Natural killer cell (primary cell): ENCODE results near the gene AOAH. TPM values are rescaled to one million over a fixed set of nuclear protein-coding genes. Genes with fewer than 3 reads are reported as not detected.

Source experiments
- ATAC-seq, 3 donors: fragments of 150-1000 bp in 2 of 3; fragments of 200-7000 bp in 1 of 3; cut with Tn5 transposase; 1 replicate in 1 of 3; 2 replicates in 2 of 3; pipeline ENCODE4 v1.10.0; 2021; ENCODE audit warnings: mild to moderate bottlenecking in 2 of 3, moderate library complexity in 2 of 3
- DNase-seq, 2 donors: peaks; one replicate each; pipeline versions ENCODE4 v3.0.0 to v3.0.0-alpha.2; 2013 to 2021; ENCODE audit warnings: mixed read lengths in 1 of 2
- H3K27ac ChIP-seq: one replicate; pipeline ENCODE4 v1.5.1; 2013; ENCODE audit warnings: mild to moderate bottlenecking, low read length
- H3K27me3 ChIP-seq: one replicate; pipeline ENCODE4 v1.6.1; 2013; ENCODE audit warnings: low read length; ENCODE audit not compliant: control insufficient read depth, insufficient read depth
- H3K36me3 ChIP-seq: one replicate; pipeline ENCODE4 v1.6.1; 2013; ENCODE audit warnings: low read length; ENCODE audit not compliant: control insufficient read depth, insufficient read depth
- H3K4me1 ChIP-seq: one replicate; pipeline ENCODE4 v1.6.1; 2013; ENCODE audit warnings: low read length; ENCODE audit not compliant: control insufficient read depth, insufficient read depth
- H3K4me3 ChIP-seq: one replicate; pipeline ENCODE4 v1.5.1; 2013; ENCODE audit warnings: low read length
- H3K9me3 ChIP-seq: one replicate; pipeline ENCODE4 v1.6.1; 2013; ENCODE audit warnings: low read length; ENCODE audit not compliant: control insufficient read depth, insufficient read depth
- H3K27ac Mint-ChIP-seq, 2 donors: one replicate each; pipeline ENCODE4 v1.8.0; 2022; ENCODE audit warnings: mild to moderate bottlenecking in 2 of 2, mixed read lengths in 2 of 2, moderate library complexity in 1 of 2
- H3K27me3 Mint-ChIP-seq, 2 donors: one replicate each; pipeline ENCODE4 v1.8.0; 2022; ENCODE audit warnings: low read depth in 2 of 2, mixed read lengths in 2 of 2
- H3K36me3 Mint-ChIP-seq: one replicate; pipeline ENCODE4 v1.8.0; 2022; ENCODE audit warnings: mixed read lengths
- H3K4me1 Mint-ChIP-seq, 2 donors: one replicate each; pipeline ENCODE4 v1.8.0; 2022; ENCODE audit warnings: mixed read lengths in 2 of 2
- H3K4me3 Mint-ChIP-seq: one replicate; pipeline ENCODE4 v1.8.0; 2022; ENCODE audit warnings: mild to moderate bottlenecking, moderate library complexity, mixed read lengths
- H3K9me3 Mint-ChIP-seq, 2 donors: one replicate each; pipeline ENCODE4 v1.8.0; 2022; ENCODE audit warnings: mixed read lengths in 2 of 2
- WGBS: methylation state at CpG from one replicate; pipeline ENCODE4 v1.1.7; 2013; ENCODE audit warnings: missing lambda C conversion rate; ENCODE audit not compliant: insufficient coverage; 5-methylcytosine and 5-hydroxymethylcytosine counted together
- intact Hi-C: fragments of 100-400 bp; cut with micrococcal nuclease; formaldehyde crosslinking; loops from one replicate; pipeline ENCODE4 v1.14.2; 2022
- total RNA-seq, 4 donors: library from RNA; stranded (reverse); fragments of 120-200 nt in 1 of 4; gene quantifications; one replicate each; pipeline versions ENCODE4 v1.2.3 to v1.2.4, GENCODE V29; 2013 to 2022
- TF ChIP-seq, protein P1 (sequence below): fragments of 200-600 bp; IDR thresholded peaks from one replicate; pipeline ENCODE4 v1.8.0; 2022; ENCODE audit warnings: antibody characterized with exemption

AOAH gene
- total RNA-seq, 3 donors from 2014 or later (not counting 1 experiment from before 2014, with no cell fraction given): 263 to 403 (median 312) TPM

- no peaks in the 10 kb centered on the region for H3K36me3 ChIP-seq
- H3K27ac Mint-ChIP-seq: no peak overlapping the region
- no peak overlapping the region for H3K4me3 ChIP-seq
- peaks cover 14 to 27% of the 10 kb centered on the region in 2 donors for H3K27me3 Mint-ChIP-seq
- TF ChIP-seq, protein P1, sequence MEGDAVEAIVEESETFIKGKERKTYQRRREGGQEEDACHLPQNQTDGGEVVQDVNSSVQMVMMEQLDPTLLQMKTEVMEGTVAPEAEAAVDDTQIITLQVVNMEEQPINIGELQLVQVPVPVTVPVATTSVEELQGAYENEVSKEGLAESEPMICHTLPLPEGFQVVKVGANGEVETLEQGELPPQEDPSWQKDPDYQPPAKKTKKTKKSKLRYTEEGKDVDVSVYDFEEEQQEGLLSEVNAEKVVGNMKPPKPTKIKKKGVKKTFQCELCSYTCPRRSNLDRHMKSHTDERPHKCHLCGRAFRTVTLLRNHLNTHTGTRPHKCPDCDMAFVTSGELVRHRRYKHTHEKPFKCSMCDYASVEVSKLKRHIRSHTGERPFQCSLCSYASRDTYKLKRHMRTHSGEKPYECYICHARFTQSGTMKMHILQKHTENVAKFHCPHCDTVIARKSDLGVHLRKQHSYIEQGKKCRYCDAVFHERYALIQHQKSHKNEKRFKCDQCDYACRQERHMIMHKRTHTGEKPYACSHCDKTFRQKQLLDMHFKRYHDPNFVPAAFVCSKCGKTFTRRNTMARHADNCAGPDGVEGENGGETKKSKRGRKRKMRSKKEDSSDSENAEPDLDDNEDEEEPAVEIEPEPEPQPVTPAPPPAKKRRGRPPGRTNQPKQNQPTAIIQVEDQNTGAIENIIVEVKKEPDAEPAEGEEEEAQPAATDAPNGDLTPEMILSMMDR: no peak
- H3K9me3 ChIP-seq: no peaks in the 10 kb centered on the region
- H3K4me1 ChIP-seq: no peaks in the 10 kb centered on the region
- no peak overlapping the region for H3K4me3 Mint-ChIP-seq
- intact Hi-C loops: no loop called here
- H3K27me3 ChIP-seq: no peaks in the 10 kb centered on the region
- no peaks in the 10 kb centered on the region for H3K36me3 Mint-ChIP-seq
- no peak for DNase-seq
- no peak for ATAC-seq
- WGBS: no CpG with 5 or more reads among the region's 3 CpGs
- H3K27ac ChIP-seq: no peak overlapping the region
- no peaks in the 10 kb centered on the region for H3K9me3 Mint-ChIP-seq
- no peaks in the 10 kb centered on the region for H3K4me1 Mint-ChIP-seq
These were observed 260.0 kb downstream of the AOAH start for GRCh38 chr7:36464271-36464670.
